Activated CD4-positive, alpha-beta T cell treated with anti-CD3 and anti-CD28 coated beads for 36 hours (primary cell): ENCODE measurements around the gene APPBP2. TPM values are rescaled to one million over a fixed set of nuclear protein-coding genes. Genes with fewer than 3 reads are reported as not detected.
"Not testable (repeated sequence)": the region's sequence is repeated elsewhere in the genome, so short reads cannot be mapped to it uniquely, and the experiment has no call there.

Experiments used
- ATAC-seq: fragments of 200-7000 bp; cut with Tn5 transposase; one replicate; pipeline ENCODE4 v1.10.0; 2021; ENCODE audit warnings: mild to moderate bottlenecking, moderate library complexity
- CTCF ChIA-PET: fragments of 350-600 bp; sonication (Branson Sonifier 250); formaldehyde crosslinking; loops from one replicate; lab custom pipeline; 2021; ENCODE audit warnings: antibody characterized with exemption; lab: Charles Lee
- POLR2A ChIA-PET: fragments of 350-600 bp; sonication (Branson Sonifier 250); formaldehyde crosslinking; loops from one replicate; lab custom pipeline; 2021; ENCODE audit warnings: antibody characterized with exemption, inconsistent platforms; lab: Charles Lee
- DNase-seq: peaks from one replicate; pipeline ENCODE4 v3.0.0-alpha.2; 2020
- H3K27ac Mint-ChIP-seq: one replicate; pipeline ENCODE4 v1.8.0; 2021; ENCODE audit warnings: mixed read lengths
- H3K27me3 Mint-ChIP-seq: one replicate; pipeline ENCODE4 v1.8.0; 2021; ENCODE audit warnings: mixed read lengths
- H3K36me3 Mint-ChIP-seq: one replicate; pipeline ENCODE4 v1.8.0; 2021; ENCODE audit warnings: low read depth, mixed read lengths
- H3K4me1 Mint-ChIP-seq: one replicate; pipeline ENCODE4 v1.8.0; 2021; ENCODE audit warnings: mixed read lengths
- H3K4me3 Mint-ChIP-seq: one replicate; pipeline ENCODE4 v1.8.0; 2021; ENCODE audit warnings: mild to moderate bottlenecking, moderate library complexity, mixed read lengths
- H3K9me3 Mint-ChIP-seq: one replicate; pipeline ENCODE4 v1.8.0; 2021; ENCODE audit warnings: low read depth, mixed read lengths
- intact Hi-C, 2 experiments: fragments of 100-400 bp; cut with DNase I in 1 of 2; cut with micrococcal nuclease in 1 of 2; formaldehyde crosslinking; loops; one replicate each; pipeline versions ENCODE4 v1.14.2 to v1.15.1; 2022 to 2024; cut with DNase I, micrococcal nuclease
- total RNA-seq, 2 experiments: library from RNA; stranded (reverse); gene quantifications; one replicate each; pipeline ENCODE4 v1.2.3, GENCODE V29; 2021

Gene APPBP2
- total RNA-seq, 2 experiments from 2014 or later = 21.4 to 28.8 TPM

DNA sequence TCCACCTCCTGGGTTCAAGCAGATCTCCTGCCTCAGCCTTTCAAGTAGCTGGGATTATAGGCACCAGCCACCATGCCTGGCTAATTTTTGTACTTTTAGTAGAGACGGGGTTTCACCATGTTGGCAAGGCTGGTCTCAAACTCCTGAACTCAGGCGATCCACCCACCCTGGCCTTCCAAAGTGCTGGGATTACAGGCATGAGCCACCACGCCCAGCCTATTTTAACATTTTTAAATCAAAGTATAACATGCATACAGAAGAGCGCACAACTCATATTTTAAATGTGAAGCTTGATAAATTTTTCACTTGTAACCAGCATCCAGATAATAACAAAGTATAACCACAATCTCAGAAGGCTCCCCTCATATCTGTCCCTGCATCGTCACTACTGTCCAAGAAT, 10.8 kb downstream of the APPBP2 start:
- ATAC-seq, H3K9me3 Mint-ChIP-seq, H3K27me3 Mint-ChIP-seq, DNase-seq, CTCF ChIA-PET, H3K4me3 Mint-ChIP-seq, POLR2A ChIA-PET, intact Hi-C loops, H3K27ac Mint-ChIP-seq: not testable (repeated sequence)
- H3K4me1 Mint-ChIP-seq = peaks cover 16% of the 10 kb centered on the region
- peaks cover 13% of the 10 kb centered on the region for H3K36me3 Mint-ChIP-seq

DNA sequence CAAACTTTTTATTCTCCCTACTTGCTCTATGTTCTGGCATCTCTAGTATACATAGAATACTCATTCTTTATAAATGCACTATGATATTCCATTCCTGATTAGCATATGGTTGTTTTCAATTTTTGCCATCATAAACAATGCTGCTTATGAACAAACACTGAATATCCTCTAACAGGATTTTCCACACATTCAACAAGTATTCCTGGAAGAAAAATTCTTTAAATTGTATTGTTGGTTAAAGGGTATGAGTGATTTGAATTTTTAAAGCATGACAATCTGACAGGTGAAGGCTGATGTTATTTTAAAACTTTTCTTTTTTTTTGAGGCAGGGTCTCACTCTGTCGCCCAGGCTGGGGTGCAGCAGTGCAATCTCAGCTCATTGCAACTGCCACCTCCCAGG, 11.5 kb downstream of the APPBP2 start:
- Mint-ChIP-seq H3K4me1 (peaks cover 19% of the 10 kb centered on the region), H3K36me3 (peaks cover 13% of the 10 kb centered on the region), H3K27ac (no peak overlapping the region), H3K9me3 (no peaks in the 10 kb centered on the region), H3K27me3 (no peaks in the 10 kb centered on the region), H3K4me3 (no peak overlapping the region)
- POLR2A ChIA-PET = no interaction called here
- no peak for DNase-seq
- CTCF ChIA-PET = no interaction called here
- intact Hi-C loops = no loop called here
- ATAC-seq = no peak

DNA sequence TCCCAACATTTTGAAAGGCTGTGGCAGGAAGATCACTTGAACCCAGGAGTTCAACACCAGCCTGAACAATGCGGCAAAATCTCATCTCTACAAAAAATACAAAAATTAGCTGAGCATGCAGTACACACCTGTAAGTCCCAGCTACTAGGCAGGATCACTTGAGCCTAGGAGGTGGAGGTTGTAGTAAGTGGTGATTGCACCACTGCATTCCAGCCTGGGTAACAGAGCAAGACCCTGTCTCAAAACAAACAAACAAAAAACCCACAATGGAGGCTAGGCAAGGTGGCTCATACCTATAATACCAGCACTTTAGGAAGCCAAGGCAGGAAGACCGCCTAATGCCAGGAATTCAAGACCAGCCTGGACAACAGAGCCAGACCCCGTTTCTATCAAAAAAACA, 12.0 kb downstream of the APPBP2 start:
- no peak for DNase-seq
- POLR2A ChIA-PET = no interaction called here
- Mint-ChIP-seq H3K4me1 (peaks cover 19% of the 10 kb centered on the region), H3K27ac (no peak overlapping the region), H3K27me3 (no peaks in the 10 kb centered on the region), H3K4me3 (no peak overlapping the region), H3K36me3 (peaks cover 13% of the 10 kb centered on the region), H3K9me3 (no peaks in the 10 kb centered on the region)
- CTCF ChIA-PET = no interaction called here
- intact Hi-C loops = no loop called here
- ATAC-seq = no peak

DNA sequence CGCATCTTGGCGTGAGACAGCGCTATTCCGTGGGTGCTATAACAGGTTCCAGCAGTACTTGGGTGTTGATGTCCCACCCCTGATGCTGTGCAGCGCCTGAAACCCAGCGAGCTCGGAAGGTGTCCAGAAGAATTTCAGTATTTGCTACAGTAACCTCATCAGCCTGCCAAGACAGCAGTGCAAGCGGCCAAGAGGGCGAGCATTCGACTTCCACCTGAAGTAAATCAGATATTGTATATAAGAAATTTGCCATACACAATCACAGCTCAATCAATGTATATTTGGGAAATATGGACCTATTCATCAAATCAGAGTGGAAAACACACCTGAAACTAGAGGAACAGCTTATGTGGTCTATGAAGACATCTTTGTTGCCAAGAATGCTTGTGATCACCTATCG, 13.0 kb downstream of the APPBP2 start:
- no peaks in the 10 kb centered on the region for H3K9me3 Mint-ChIP-seq
- H3K36me3 Mint-ChIP-seq = peaks cover 13% of the 10 kb centered on the region

DNA sequence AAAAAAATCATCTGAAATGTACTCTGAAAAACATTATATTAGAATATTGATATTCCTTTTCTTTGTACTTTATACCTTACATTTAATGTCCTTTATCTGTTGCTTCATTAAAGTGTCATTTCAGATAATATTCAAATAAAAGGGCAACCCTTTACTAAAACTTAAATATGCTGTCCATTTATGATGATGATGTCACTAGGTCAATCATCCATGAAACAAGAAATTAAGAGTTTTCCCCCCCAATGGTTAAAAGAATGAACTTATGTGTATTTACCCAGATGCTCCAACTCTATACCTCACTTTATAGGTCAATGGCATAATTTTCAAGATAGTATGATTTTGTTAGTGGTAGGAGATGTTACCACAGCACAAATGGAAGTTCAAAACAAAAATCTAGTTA, 15.3 kb downstream of the APPBP2 start:
- ATAC-seq (no peak), DNase-seq (no peak)
- H3K4me3 Mint-ChIP-seq = no peak overlapping the region
- intact Hi-C loops = no loop called here
- peaks cover 13% of the 10 kb centered on the region for H3K36me3 Mint-ChIP-seq
- peaks cover 25% of the 10 kb centered on the region for H3K4me1 Mint-ChIP-seq
- POLR2A ChIA-PET = no interaction called here
- no peaks in the 10 kb centered on the region for H3K9me3 Mint-ChIP-seq
- H3K27ac Mint-ChIP-seq = no peak overlapping the region
- CTCF ChIA-PET = no interaction called here
- H3K27me3 Mint-ChIP-seq = no peaks in the 10 kb centered on the region

More for the DNA sequence above, 13.0 kb downstream of the APPBP2 start:
- intact Hi-C loops = no loop called here
- ChIA-PET POLR2A (no interaction called here), CTCF (interaction anchor here (1.6 kb wide), 1 partner anchor 11 kb away, joined by 4 read pairs; no protein-coding TSS in a partner anchor)
- H3K4me1 Mint-ChIP-seq = peaks cover 24% of the 10 kb centered on the region
- H3K27ac Mint-ChIP-seq = no peak overlapping the region
- no peak for ATAC-seq
- no peak overlapping the region for H3K4me3 Mint-ChIP-seq
- H3K27me3 Mint-ChIP-seq = no peaks in the 10 kb centered on the region
- no peak for DNase-seq

DNA sequence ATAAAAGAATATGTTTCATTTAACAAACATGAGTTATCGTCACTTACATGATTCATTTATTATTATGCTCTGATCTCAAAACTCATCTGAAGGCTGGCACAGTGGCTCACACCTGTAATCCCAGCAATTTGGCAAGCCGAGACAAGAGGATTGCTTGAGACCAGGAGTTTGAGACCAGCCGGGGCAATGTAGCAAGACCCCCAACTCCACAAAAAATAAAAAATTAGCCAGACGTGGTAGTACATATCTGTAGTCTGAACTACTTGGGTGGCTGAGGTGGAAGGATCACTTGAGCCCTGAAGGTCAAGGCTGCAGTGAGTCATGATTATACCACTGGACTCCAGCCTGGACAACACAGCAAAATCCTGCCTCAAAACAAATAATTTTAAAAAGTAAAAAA, 16.0 kb downstream of the APPBP2 start:
- no peaks in the 10 kb centered on the region for H3K9me3 Mint-ChIP-seq
- no peaks in the 10 kb centered on the region for H3K27me3 Mint-ChIP-seq
- DNase-seq (no peak), ATAC-seq (no peak)
- POLR2A ChIA-PET = no interaction called here
- no peak overlapping the region for H3K27ac Mint-ChIP-seq
- peaks cover 13% of the 10 kb centered on the region for H3K36me3 Mint-ChIP-seq
- intact Hi-C loops = no loop called here
- no peak overlapping the region for H3K4me3 Mint-ChIP-seq
- peaks cover 29% of the 10 kb centered on the region for H3K4me1 Mint-ChIP-seq
- CTCF ChIA-PET = no interaction called here

DNA sequence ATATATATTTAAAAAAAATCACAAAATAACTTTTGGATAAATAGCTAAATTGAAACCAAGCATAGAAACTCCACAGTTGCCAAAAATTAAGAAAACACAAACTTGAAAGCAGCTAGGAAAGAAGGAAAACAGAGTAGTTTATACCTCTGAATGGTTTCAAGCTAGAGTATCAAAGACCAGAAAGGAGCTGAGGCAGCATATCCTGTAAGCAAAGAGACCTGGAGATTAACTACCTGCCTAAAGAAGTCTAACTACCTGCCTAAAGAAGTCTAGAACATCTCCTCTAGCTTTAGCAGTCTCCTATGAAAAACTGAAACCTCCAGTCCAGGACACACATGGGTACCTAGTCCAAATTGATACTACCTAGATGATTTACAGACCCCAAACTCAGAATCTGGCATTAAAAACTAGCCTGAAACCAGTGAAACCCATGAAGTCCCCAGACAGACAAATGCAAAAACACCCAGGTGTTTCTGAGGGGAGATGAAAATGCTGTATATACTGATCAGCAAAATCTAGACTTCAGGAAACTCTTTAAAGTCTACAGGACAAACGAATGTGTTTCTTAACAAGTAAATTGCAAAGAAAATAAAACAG, 17.6 kb downstream of the APPBP2 start:
- POLR2A ChIA-PET = interaction anchor here (0.7 kb wide), 1 partner anchor 116 kb away, joined by 3 read pairs; no protein-coding TSS in a partner anchor
- H3K9me3 Mint-ChIP-seq = no peaks in the 10 kb centered on the region
- no peaks in the 10 kb centered on the region for H3K27me3 Mint-ChIP-seq
- peaks cover 7% of the 10 kb centered on the region for H3K36me3 Mint-ChIP-seq
- intact Hi-C loops = no loop called here
- H3K4me3 Mint-ChIP-seq = no peak overlapping the region
- DNase-seq = no peak
- no peak for ATAC-seq
- H3K4me1 Mint-ChIP-seq = peaks cover 29% of the 10 kb centered on the region
- CTCF ChIA-PET = no interaction called here
- H3K27ac Mint-ChIP-seq = no peak overlapping the region

DNA sequence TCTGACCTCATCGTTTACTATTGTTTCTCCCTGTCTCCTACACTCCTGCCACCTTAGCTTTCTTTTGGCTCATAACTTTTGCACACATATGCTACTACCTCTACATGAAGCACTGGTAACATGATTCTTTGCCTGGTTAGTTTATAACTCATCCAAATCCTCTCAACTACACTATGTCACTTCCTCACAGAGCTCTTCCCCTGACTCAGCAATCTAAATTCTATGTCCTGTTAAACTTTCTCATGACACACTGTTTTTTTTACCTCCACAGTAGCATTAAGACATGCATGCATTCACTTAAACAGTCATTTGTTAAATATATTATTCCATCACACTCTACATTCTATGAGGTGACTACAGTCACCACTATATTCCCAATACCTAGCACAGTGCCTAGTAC, 19.7 kb downstream of the APPBP2 start:
- H3K4me1 Mint-ChIP-seq = peaks cover 27% of the 10 kb centered on the region
- intact Hi-C loops = no loop called here
- POLR2A ChIA-PET = no interaction called here
- H3K27ac Mint-ChIP-seq = peak overlapping the region; percentile 21
- no peak overlapping the region for H3K4me3 Mint-ChIP-seq
- peaks cover 8% of the 10 kb centered on the region for H3K36me3 Mint-ChIP-seq
- DNase-seq (no peak), ATAC-seq (peak; percentile 57)
- no peaks in the 10 kb centered on the region for H3K27me3 Mint-ChIP-seq
- CTCF ChIA-PET = interaction anchor here (0.9 kb wide), 1 partner anchor 215 kb away, joined by 4 read pairs; no protein-coding TSS in a partner anchor
- H3K9me3 Mint-ChIP-seq = no peaks in the 10 kb centered on the region

DNA sequence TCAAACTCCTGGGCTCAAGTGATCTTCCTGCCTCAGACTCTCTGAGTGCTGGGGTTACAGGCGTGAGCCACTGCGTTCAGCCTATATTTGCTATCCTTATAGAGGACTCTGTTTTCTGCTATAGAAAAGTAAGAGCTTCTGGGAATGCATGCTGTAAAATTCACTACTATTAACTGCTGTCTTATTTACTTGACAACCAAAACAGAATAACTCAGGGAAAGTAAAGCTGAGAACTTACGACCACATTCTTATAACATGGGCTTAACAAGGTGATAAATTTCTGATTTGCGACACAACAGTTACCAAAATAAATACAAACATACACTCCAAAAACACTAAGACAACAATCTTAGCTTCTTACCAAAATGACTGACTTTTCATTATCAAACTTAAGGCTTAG, 23.9 kb downstream of the APPBP2 start:
- Mint-ChIP-seq H3K9me3 (no peaks in the 10 kb centered on the region), H3K4me3 (no peak overlapping the region), H3K4me1 (peaks cover 15% of the 10 kb centered on the region), H3K27ac (no peak overlapping the region), H3K36me3 (peaks cover 12% of the 10 kb centered on the region), H3K27me3 (no peaks in the 10 kb centered on the region)
- intact Hi-C loops = no loop called here
- ATAC-seq (no peak), DNase-seq (no peak)
- CTCF ChIA-PET = no interaction called here
- POLR2A ChIA-PET = no interaction called here

DNA sequence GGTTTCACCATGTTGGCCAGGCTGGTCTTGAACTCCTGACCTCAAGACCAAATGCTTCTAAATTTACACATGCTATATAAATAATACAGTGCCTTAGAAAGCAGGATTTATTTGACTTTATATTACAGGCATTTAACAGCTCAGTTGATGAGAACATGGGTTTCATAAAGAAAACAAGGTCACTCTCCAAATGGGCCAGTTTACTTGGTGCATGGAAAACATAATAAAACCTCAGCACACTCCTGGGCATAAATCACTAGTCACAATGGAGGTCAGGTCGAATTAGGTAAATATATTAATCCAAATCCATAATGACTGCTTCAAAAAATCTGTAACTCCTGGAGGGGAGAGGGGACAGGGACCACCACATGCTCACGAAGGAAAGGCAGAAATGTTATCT, 24.5 kb downstream of the APPBP2 start:
- no peaks in the 10 kb centered on the region for H3K27me3 Mint-ChIP-seq
- ChIA-PET POLR2A (interaction anchor here (0.6 kb wide), 1 partner anchor 138 kb away, joined by 3 read pairs; no protein-coding TSS in a partner anchor), CTCF (interaction anchor here (0.6 kb wide), 1 partner anchor 263 kb away, joined by 3 read pairs; no protein-coding TSS in a partner anchor)
- H3K9me3 Mint-ChIP-seq = no peaks in the 10 kb centered on the region
- H3K4me1 Mint-ChIP-seq = peaks cover 15% of the 10 kb centered on the region
- DNase-seq = no peak
- H3K27ac Mint-ChIP-seq = no peak overlapping the region
- no peak for ATAC-seq
- intact Hi-C loops = no loop called here
- no peak overlapping the region for H3K4me3 Mint-ChIP-seq
- peaks cover 16% of the 10 kb centered on the region for H3K36me3 Mint-ChIP-seq

DNA sequence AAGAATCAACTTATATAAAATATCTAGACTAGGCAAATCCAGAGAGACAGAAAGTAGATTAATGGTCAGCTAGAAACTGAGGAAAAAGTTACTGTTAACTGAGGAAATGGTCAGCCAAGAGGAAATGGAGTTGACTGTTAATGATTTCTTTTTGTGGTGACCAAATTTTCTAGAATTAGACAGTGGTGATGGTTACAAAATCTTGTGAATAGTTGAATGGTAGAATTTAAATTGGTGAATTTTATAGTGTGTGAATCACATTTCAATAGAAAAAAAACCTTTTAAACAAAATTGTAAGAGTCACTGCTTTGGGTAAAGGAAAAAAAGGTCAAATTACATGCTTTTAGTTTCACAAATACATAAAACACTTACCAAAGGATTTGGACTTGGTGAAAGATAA, 30.0 kb downstream of the APPBP2 start:
- POLR2A ChIA-PET = no interaction called here

DNA sequence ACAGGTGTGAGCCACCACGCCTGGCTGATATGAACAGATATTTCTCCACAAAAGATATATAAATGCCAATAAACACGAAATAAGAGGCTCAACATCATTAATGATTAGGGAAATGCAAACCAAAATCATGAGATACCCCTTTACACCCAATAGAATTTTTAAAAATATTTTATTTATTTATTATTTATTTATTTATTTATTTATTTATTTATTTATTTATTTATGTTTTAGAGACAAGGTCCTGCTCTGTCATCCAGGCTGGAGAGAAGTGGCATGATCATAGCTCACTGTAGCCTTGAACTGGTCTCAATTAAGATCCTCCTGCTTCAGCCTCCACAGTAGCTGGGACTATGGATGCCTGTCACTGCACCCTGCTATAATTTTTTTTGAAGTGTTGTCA, 30.8 kb downstream of the APPBP2 start:
- Mint-ChIP-seq H3K4me3 (no peak overlapping the region), H3K27ac (no peak overlapping the region), H3K36me3 (peaks cover 66% of the 10 kb centered on the region), H3K9me3 (peaks cover 15% of the 10 kb centered on the region), H3K27me3 (no peaks in the 10 kb centered on the region), H3K4me1 (no peaks in the 10 kb centered on the region)
- intact Hi-C loops = no loop called here
- ChIA-PET POLR2A (no interaction called here), CTCF (interaction anchor here (0.6 to 0.7 kb wide), 2 partner anchors 80 to 779 kb away, joined by 3 to 4 read pairs; no protein-coding TSS in a partner anchor)
- ATAC-seq (no peak), DNase-seq (no peak)

More for the DNA sequence above, 30.0 kb downstream of the APPBP2 start:
- no peak overlapping the region for H3K27ac Mint-ChIP-seq
- H3K36me3 Mint-ChIP-seq = peaks cover 59% of the 10 kb centered on the region
- no peaks in the 10 kb centered on the region for H3K4me1 Mint-ChIP-seq
- no peak overlapping the region for H3K4me3 Mint-ChIP-seq
- ATAC-seq (no peak), DNase-seq (no peak)
- H3K27me3 Mint-ChIP-seq = no peaks in the 10 kb centered on the region
- intact Hi-C loops = no loop called here
- CTCF ChIA-PET = interaction anchor here (0.6 kb wide), 1 partner anchor 354 kb away, joined by 3 read pairs; no protein-coding TSS in a partner anchor
- H3K9me3 Mint-ChIP-seq = peaks cover 9% of the 10 kb centered on the region
